ENCODE measurements around the gene FUS. TPM values are rescaled to one million over a fixed set of nuclear protein-coding genes. Genes with fewer than 3 reads are reported as not detected.

The FUS gene
- total RNA-seq, 6 experiments from 2014 or later, result 18.7 to 69.7 (median 40.4) TPM

DNA sequence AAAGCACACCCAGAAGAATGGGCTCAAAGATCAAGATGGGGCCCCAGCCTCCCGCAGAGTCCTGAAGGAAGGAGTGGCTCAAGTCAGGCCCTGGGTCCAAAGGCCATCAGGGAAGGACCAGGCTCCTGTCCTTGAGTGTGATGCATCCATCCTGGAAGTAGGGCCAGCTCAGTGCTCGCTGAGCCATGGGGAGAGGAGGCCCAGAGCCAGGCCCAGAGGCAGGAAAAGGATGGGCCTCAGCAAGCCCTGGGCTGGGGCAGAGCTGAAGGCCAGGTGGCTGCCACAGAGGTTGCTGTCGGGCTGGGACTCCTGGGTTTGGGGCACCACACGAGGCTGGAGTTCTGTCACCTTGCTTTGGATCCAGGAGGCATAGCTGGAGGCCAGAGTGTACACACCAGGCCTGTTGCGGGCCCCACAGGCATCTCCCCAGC, 48.1 kb upstream of the FUS start:
- no peaks in the 10 kb centered on the region for H3K9me3 ChIP-seq
- TF ChIP-seq POLR2A (IDR thresholded peaks at IDR 0.05), result no peak
- TF ChIP-seq, protein P1, sequence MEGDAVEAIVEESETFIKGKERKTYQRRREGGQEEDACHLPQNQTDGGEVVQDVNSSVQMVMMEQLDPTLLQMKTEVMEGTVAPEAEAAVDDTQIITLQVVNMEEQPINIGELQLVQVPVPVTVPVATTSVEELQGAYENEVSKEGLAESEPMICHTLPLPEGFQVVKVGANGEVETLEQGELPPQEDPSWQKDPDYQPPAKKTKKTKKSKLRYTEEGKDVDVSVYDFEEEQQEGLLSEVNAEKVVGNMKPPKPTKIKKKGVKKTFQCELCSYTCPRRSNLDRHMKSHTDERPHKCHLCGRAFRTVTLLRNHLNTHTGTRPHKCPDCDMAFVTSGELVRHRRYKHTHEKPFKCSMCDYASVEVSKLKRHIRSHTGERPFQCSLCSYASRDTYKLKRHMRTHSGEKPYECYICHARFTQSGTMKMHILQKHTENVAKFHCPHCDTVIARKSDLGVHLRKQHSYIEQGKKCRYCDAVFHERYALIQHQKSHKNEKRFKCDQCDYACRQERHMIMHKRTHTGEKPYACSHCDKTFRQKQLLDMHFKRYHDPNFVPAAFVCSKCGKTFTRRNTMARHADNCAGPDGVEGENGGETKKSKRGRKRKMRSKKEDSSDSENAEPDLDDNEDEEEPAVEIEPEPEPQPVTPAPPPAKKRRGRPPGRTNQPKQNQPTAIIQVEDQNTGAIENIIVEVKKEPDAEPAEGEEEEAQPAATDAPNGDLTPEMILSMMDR (IDR thresholded peaks at IDR 0.05), result no peak
- intact Hi-C loops (cut with DNase I), result no loop called here
- H3K27ac ChIP-seq, result no peak overlapping the region
- H3K27me3 ChIP-seq, result no peaks in the 10 kb centered on the region
- no CpG with 5 or more reads among the region's 5 CpGs for WGBS (ENCODE audit: insufficient coverage, low coverage, low lambda C conversion rate, missing lambda C conversion rate)
- H3K36me3 ChIP-seq, result peaks cover 0 to 25% (median 3%) of the 10 kb centered on the region in 4 donors
- no peak overlapping the region for H3K4me3 ChIP-seq
- ATAC-seq, result no peak
- no peak for DNase-seq
- H3K4me1 ChIP-seq, result peaks cover 0 to 2% (median 0%) of the 10 kb centered on the region in 4 donors

DNA sequence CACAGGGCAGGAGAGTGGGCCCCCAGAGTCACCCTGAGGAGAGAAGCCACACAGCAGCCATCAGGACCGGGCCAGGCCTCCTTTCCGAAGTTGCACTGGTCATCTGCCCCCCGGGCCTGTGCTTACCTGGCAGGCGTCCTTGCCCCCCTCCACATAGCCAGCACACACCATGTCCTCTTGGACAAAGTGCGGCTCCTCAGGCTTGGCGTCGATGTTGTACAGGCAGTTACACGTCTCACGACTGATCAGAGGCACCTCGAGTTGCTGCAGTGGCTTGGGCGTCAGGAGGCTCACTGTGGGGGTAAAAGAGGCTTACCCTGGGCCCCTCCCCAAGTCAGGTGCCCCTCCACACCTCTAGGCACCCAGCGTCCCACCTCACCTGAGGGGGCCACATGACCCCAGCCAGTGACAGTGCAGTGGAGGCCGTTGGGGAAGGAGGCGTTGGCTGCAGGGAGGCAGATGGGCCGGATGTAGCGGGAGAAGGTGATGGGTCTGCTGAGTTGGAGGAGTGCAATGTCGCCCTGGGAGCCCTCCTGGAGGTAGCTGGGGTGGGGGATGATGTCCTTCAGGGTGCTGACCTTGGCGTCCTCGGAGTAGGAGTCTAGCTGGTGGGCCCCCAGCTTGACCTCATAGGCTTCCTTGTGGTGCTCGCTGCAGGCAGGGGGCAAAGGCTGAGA, 47.5 kb upstream of the FUS start:
- ATAC-seq, result no peak
- Histone ChIP-seq H3K36me3 (peaks cover 0 to 19% (median 0%) of the 10 kb centered on the region in 4 donors), H3K27me3 (no peaks in the 10 kb centered on the region), H3K9me3 (no peaks in the 10 kb centered on the region), H3K27ac (no peak overlapping the region), H3K4me3 (no peak overlapping the region), H3K4me1 (peaks cover 0 to 2% (median 0%) of the 10 kb centered on the region in 4 donors)
- no peak for DNase-seq
- WGBS (ENCODE audit: insufficient coverage, low coverage, low lambda C conversion rate, missing lambda C conversion rate), result no CpG with 5 or more reads among the region's 20 CpGs
- intact Hi-C loops (cut with DNase I), result no loop called here
- TF ChIP-seq, protein P1 (IDR thresholded peaks at IDR 0.05), result no peak
- no peak for TF ChIP-seq POLR2A (IDR thresholded peaks at IDR 0.05)

DNA sequence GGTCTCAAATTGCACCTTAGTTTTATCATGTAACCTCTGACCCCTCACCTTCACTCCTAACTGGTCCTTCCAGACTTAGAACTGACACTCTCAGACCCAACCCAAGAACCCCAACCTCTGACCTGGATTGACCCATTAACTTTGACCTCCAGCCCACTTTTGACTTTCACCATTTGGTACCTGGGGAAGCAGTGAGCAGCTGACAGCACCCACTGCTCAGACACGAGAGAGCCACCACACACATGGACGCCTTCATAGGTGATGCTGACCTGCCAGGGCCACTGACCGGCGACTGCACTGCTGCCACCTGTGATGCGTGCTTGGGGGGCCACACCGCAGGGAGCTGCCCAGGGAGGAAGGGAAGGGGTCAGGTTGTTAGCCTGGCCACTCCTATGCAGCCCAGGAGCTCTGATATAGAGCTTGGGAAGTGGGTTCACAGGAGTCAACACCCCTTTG, 46.9 kb upstream of the FUS start:
- DNase-seq, result no peak
- peaks cover 0 to 2% (median 0%) of the 10 kb centered on the region in 4 donors for H3K4me1 ChIP-seq

DNA sequence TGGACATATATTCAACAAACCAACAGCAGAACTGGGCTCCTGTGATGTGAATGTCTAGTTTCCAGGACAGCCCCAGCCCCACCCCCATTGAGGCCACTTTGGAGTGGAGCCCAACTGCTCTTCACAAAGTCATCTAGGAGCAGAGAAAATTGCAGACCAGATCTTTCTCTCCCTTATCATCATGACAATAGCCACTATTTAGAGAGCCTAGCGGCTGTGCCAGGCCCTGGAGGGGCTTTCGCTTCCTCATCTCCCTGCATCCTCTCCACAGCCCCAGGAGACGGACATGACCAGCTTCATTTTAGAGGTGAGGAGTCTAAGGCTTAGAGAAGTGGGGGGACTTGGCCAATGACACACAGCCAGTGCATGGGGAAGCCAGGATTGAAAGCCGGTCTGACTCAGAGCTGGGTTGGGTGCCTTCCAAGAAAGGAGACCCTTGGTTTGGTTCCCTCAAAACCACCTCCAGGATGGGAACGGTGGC, 45.8 kb upstream of the FUS start:
- ATAC-seq, result no peak
- Histone ChIP-seq H3K27me3 (no peaks in the 10 kb centered on the region), H3K4me3 (peak overlapping the region in 1 of 3 donors; percentile 62), H3K4me1 (peaks cover 0 to 2% (median 0%) of the 10 kb centered on the region in 4 donors), H3K9me3 (no peaks in the 10 kb centered on the region), H3K27ac (no peak overlapping the region), H3K36me3 (peaks cover 0 to 17% (median 0%) of the 10 kb centered on the region in 4 donors)
- intact Hi-C loops (cut with DNase I), result no loop called here
- TF ChIP-seq, protein P1 (IDR thresholded peaks at IDR 0.05), result no peak
- TF ChIP-seq POLR2A (IDR thresholded peaks at IDR 0.05), result no peak
- DNase-seq, result no peak
- 48% methylated on average over 3 of the region's 5 CpGs for WGBS (ENCODE audit: insufficient coverage, low coverage, low lambda C conversion rate, missing lambda C conversion rate)

More for the DNA sequence above, 46.9 kb upstream of the FUS start:
- intact Hi-C loops (cut with DNase I), result no loop called here
- Histone ChIP-seq H3K36me3 (peaks cover 0 to 17% (median 0%) of the 10 kb centered on the region in 4 donors), H3K9me3 (no peaks in the 10 kb centered on the region), H3K27ac (no peak overlapping the region), H3K4me3 (no peak overlapping the region), H3K27me3 (no peaks in the 10 kb centered on the region)
- TF ChIP-seq POLR2A (IDR thresholded peaks at IDR 0.05), result no peak
- TF ChIP-seq, protein P1 (IDR thresholded peaks at IDR 0.05), result no peak
- WGBS (ENCODE audit: insufficient coverage, low coverage, low lambda C conversion rate, missing lambda C conversion rate), result 88% methylated on average over 2 of the region's 6 CpGs
- ATAC-seq, result no peak

Data from right lobe of liver (tissue), 6 donors.